NCI-H524 treated with DMSO at 0.1 percent for 48 hours (cell line): ENCODE data around the gene ANKS3.

Experiments used
- DNase-seq: peaks from one replicate; lab custom pipeline; 2025; lab: John Stamatoyannopoulos, UW

ANKS3 gene, protein sequence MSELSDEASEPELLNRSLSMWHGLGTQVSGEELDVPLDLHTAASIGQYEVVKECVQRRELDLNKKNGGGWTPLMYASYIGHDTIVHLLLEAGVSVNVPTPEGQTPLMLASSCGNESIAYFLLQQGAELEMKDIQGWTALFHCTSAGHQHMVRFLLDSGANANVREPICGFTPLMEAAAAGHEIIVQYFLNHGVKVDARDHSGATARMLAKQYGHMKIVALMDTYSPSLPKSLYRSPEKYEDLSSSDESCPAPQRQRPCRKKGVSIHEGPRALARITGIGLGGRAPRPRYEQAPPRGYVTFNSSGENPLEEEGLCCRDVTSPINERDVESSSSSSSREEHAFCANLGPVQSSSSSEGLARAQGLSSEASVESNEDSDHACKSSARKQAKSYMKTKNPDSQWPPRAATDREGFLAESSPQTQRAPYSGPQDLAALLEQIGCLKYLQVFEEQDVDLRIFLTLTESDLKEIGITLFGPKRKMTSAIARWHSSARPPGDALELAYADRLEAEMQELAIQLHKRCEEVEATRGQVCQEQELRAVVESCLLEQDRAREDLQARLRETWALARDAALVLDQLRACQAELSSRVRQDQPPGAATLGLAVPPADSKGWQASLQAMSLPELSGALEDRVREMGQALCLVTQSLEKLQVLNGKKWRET

DNA sequence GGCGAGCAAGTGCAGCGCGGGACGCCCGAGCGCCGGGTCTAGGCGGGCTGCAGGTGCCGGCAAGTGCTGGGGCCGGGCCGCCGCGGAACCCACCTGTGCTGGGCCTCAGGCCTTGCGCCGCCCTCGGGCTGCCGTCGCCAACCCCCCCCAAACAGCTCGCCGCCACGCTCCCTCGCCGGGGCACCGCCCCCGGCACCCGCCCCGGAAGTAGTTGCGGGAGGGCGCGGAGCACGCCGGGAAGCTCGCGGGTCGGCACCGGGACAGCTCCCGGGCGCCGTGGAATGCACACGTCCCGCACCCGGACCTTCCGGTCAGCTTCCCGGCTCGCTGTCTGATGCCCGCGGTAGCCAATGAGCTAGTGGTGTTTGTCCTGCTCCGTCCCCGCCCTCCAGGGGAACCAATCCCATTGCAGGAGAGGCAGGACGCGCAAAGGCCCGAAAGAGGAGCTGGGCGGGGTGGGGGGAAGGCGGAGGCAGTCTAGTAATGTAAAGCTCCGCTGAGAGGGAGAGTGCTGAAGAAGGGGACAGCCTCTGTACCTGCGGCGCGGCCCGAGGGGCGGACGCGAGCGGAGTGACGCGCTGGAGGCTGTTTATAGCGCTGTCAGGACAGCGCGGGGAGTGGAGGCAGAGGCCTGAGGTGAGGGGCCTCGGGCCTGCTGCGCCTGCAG is at the start of gene ANKS3, which contains the start of gene DNAAF8:
Gene ANKS3, minus strand, starts transcription at position 209 of the 667 bp plus-strand sequence. CDS start 4,122 bp downstream, outside the sequence.
Gene DNAAF8, plus strand, starts transcription at position 475 of the 667 bp plus-strand sequence. CDS start 1,978 bp downstream, outside the sequence.
- DNase-seq, result peak; percentile 86

DNA sequence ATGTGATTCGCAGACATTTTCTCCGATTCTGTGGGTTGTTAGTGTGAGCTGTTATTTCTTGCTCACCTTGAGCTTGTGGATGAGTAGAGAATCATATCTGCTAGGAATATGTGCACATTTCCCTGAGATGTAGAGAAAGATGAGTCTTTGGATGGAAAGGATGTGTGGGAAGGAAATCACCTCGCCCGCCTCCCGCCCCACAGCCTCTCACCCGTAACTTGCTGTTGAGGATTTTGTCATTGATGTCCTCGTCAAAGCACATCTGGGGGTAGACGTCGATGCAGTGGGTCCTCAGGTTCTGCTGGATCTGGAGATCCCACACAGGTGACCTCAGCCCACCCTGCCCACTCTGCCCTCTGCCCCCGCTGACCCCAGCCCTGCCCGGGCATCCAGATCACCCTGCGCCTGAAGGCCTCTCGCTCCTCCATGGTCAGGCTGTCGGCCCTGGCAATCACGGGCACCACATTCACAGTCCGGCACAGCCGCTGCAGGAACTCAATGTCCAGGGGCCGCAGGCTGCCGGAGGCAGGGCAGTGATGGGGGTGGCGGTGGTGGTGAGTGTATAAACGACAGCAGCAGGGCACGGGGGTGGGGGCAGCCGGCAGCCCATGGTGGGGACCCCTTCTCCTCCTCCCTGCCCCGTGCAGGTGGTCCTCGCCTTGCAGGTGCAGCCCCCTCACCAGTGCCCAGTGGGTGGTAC is 49.3 kb upstream of the ANKS3 start:
- DNase-seq, result no peak

DNA sequence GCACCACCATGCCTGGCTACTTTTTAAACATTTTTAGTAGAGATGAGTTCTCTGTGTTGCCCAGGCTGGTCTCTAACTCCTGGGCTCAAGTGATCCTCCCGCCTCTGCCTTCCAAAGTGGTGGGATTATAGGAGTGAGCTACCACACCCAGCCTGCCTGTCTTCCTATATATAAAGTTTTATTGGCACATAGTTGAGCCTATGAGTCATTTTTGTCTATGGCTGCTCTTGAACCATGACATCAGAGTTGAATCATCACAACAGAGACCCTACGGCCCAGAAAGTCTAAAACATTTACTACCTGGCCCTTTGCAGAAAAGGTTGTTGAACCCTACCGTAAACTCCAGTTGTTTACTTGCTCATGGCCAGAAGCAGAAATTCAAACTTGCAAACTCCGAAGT is 46.2 kb upstream of the ANKS3 start:
- DNase-seq, result no peak

DNA sequence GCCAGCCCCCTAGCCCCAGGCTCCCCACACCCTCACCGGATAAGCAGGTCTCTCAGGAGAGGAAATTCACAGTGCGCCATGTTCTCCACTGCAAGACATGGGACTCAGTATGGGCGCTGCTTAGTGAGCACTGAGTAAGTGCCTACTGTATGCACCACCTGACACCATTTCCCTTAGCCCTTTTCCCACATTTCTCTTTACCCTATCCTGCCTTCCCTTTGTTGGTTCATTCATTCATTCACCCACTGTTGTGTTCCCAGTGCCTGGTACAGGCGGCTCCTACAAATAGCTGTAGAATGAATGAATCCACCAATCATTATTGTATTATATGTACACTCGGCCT is 44.0 kb upstream of the ANKS3 start:
- no peak for DNase-seq

DNA sequence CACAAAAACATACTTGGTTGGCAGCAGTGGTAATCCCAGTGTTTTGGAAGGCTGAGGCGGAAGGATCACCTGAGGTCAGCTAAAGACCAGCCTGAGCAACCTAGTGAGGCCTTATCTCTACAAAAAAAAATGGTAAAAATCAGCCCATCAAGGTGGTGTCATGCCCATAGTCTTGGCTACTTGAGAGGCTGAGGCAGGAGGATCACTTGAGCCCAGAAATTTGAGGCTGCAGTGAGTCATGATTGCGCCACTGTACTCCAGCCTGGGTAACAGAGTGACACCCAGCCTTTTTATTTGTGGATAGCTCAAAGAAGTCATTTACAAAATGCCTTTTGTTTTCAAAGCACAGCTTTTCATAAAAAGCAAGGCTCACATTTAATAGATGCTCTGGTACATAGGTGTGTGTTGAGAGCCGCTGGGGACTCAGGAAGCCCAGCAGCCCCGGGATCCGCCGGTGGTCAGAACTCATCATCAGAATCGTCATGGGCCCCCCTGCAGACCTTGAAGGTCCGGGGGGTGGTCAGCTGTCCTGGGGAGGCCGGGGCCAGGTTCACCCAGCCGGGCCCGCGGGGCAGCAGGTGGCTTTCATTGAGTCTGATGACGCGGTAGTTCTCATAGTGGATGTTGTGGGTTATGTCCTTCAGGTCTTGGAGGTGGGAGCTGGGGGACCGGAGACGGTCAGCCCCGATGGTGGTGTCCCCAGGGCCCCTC is 43.4 kb upstream of the ANKS3 start:
- no peak for DNase-seq

DNA sequence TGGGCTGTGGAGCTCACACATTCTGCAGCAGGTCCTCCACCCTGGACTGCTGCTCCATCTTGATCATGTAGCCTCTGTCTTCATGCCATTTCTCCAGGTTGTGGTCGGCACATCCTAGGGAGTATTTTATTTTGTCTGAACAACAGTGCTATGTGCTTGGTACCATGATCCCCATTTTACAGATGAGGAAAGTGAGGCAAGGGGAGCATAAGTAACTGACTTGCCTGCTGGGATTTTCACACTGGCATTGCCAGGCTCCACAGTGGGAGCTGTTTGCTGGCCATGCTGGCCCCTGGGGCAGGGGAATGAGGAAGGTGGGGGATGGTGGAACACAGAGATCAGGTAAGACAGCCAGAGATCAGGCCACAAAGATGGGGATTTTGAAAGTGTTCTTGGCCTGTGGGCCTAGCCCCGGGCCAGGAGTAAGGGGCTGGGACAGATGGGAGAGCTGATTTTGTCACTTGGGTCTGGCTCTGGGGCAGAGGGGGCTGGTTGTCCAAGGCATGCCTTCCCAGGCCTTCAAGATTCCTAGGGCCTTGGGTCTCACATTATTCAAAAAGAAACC is 42.2 kb upstream of the ANKS3 start:
- DNase-seq, result no peak

DNA sequence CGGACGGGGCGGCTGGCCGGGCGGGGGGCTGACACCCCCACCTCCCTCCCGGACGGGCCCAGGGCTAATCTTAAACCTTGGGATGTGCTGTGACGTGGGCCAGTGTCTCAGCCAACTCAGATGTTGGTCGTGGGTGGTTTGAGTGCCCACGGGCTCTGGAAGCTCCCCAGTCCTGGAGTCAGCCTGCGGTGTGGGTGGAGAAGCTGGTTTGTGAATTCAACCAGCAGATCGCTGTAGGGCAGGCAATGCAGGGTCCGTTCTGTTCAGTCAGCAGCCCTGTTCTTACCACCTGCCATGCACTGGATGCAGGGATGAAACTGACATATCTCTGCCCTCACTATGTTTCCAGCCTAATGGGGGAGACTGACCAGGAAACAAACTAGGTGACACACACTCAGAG is 40.9 kb upstream of the ANKS3 start:
- no peak for DNase-seq

DNA sequence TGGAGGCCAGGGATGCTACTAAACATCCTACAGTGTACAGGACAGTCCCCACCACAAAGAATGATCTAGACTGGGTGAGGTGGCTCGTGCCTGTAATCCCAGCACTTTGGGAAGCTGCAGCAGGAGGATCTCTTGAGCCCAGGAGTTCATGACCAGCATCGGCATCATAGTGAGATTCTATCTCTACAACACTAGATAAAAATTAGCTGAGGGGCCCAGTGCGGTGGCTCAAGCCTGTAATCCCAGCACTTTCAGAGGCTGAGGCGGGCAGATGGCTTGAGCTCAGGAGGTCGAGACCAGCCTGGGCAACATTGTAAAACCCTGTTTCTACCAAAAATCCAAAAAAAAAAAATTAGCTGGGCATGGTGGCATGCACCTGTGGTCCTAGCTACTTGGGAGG is 38.3 kb upstream of the ANKS3 start:
- DNase-seq, result no peak

DNA sequence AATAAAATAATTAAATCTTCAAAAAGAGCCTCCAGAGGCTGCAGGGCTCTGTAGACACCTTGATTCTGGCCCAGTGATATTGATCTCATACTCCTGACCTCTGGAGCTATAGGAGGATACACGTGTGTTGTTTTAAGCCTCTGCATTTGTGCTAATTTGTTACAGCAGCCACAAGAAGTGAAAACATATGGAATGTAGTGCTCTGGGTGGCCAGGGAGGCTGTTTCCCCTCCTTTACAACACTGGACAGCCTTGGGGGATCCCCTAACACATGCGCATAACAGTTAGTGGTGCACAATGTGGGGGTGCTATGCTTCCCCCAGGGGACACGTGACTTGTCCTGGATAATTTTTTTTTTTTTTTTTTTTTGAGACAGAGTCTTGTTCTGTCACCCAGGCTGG is 37.6 kb upstream of the ANKS3 start:
- DNase-seq, result no peak

DNA sequence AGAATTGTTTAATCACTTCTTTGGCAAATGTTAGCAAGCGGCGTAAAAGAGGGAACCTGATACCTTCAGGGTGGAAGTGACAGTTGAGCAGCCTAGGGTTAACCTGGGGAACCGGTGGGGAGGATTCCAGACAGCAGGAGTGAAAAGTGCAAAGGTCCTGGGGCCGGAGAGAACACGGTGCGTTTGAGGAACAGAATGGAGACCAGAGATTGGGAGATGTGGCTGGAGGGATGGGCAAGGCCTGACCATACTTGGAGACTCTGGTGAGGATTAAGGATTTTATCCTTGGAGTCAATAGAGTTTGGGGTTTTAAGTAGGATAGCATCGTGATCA is 35.2 kb upstream of the ANKS3 start:
- no peak for DNase-seq

DNA sequence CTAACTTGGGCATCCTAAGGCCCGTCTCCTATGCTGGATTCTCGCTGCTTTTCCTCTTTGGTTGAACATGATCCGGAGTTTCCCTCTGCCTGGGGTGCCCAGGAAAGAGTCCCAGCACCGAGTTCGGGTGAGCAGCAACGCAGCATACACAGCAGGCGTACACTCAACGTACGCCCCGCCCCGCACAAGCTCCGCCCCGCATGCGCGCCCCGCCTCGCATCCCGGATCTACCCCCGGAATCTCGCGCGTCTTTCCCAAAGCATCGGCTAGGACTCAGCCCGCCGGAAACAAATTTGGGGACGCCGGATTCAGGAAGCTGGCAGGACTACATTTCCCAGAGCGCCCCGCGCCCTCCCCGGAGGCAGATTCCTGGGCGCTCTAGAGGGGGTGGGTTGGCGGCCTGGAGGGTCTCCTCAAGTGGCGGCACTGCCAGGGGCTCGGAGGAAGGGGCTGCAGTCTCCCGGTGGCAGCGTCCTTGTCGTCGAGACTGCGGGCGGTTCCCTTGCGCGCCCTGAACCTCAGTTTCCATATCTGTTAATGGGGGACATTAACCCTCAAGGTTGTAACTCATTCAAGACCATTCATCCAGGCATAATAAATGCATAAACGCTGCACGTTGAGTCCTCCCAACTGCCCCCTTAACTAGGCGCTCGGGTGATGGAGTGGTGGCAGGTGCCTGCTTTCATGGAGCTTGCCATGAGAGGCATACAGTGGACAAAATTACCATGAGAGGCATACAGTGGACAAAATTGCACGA is 34.7 kb upstream of the ANKS3 start:
- DNase-seq, result peak; percentile 87

DNA sequence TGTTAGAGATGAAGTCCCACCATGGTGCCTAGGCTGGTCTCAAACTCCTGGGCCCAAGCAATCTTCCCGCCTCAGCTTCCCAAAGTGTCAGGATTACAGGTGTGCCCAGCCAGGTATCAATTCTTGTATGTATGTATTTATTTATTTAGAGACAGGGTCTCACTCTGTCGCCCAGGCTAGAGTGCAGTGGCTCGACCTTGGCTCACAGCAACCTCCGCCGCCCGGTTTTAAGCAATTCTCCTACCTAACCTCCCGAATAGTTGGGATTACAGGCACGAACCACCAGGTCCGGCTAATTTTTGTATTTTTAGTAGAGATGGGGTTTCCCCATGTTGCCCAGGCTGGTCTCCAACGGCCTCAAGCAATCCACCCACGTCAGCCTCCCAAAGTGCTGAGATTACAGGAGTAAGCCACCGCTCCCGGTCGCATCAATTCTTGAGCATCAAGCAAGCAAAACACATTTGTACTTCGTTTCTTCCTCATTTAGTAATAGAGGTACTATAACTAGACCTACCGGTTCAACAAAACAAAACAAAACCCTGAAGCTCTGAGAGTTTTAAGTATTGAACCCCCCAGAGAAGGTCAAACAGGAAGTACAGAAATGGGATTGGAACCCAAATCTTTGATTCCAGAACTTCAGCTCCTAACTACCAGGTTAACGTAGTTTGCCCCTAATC is 33.9 kb upstream of the ANKS3 start:
- DNase-seq, result no peak

DNA sequence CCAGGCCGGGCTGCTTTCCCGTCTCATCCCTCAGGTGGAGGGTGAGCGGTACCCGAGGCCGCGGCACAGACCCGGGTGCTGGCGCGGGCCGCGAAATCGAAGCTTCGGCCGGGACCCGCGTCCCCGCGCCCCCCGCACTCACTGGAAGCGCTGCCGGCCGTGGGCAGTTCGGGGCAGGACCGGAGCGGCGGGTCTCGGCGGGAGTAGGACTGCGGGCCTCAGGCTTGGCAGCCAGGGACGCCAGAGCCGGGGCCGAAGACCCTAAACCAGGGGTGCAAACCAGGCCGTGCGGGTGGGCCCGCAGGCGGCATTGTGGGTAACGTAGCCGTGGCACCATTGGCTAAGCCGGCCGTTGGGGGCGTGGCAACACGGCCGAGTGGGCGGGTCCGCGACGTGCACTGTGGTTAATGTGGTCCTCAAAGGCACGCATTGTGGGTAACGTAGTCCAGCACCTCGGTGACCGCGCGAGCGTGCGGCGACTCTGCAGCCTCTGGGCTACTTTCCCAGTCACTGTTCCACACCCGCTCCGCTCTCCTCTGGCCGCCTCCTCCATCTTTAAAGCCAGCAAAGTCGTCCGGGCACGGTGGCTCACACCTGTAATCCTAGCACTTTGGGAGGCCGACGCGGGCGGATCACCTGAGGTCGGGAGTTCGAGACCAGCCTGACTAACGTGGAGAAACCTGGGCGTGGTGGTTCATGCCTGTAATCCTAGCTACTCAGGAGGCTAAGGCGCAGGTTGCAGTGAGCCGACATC is 33.0 kb upstream of the ANKS3 start, which contains the start of gene ZNF500:
Gene ZNF500, minus strand, starts transcription at position 288 of the 754 bp plus-strand sequence. CDS start 1,184 bp downstream, outside the sequence.
- peak; percentile 89 for DNase-seq

DNA sequence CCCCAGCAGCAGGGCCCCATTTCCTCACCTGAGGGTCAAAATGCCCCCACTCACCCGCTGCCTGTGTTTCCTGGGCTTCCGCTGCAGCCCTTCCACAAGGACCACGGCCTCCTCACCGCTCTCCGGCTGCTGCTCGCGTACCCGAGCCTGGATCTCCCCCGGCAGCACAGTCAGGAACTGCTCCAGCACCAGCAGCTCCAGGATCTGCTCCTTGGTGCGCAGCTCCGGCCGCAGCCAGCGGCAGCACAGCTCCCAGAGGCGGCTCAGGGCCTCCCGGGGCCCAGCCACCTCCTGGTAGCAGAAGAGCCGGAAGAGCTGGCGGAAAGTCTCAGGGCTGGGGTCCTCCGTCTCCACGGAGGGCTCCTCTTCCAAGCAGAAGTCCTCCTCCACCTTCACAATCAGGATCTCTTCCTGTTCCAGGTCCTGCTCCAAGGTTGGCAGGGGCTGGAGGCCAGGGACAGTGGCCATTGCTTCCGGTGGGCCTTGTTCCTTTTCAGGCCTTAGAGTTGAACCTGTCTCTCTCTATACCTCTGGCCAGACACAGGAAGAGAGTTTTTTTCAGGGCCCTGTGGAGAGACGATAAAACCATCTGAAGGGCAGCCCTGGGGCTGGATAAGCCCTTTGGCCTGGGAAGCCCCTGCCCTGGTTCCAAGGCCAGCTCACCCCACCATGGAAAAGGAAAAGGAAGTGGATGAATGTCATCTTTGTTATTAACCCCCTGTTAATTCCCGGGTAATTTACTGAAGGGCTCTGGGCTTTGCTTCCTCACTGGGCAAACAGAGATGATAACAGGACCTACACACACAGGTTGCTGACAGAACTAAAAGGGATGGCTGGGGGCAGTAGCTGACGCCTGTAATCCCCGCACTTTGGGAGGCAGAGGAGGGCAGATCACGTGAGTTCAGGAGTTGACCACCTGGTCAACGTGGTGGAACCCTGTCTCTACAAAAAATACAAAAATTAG is 31.7 kb upstream of the ANKS3 start:
- DNase-seq, result no peak

DNA sequence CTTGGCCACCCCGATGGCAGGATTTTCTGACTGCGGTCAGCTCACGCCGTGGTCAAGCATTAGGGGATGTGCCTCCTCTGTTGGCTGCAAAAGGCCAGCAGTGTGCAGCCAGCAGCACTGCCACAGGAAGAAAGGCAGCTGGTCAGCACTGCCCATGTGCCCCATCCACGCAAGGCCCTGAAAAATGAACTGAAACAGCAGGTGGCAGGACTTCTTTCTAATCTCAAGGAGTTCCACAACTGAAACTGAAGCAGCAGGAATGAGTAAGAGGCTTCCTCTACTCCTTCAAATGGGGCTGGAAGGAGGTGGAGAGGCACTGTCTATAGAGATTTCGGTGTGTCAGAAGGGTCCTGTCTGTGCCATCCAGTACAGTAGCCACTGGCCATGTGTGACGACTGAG is 29.7 kb upstream of the ANKS3 start:
- DNase-seq, result no peak

DNA sequence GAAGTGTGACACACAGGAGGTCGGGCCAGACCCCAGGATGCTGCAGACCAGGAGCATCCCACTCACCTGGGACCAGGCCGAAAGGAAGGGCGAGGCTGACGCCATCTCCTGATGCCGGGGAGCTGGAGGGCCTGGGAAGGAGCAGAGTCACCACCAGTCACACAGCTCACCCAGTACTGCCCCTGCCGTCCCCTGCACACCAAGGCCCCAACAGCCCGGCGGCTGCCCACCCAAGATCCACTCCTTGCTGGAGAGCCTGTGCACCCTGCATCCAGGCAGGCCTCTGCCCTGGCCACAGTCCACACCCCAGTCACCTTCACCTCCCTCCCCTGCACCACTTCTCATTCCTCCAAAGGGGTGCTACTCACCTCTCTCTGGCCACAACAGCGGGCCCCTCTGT is 28.1 kb upstream of the ANKS3 start:
- no peak for DNase-seq

DNA sequence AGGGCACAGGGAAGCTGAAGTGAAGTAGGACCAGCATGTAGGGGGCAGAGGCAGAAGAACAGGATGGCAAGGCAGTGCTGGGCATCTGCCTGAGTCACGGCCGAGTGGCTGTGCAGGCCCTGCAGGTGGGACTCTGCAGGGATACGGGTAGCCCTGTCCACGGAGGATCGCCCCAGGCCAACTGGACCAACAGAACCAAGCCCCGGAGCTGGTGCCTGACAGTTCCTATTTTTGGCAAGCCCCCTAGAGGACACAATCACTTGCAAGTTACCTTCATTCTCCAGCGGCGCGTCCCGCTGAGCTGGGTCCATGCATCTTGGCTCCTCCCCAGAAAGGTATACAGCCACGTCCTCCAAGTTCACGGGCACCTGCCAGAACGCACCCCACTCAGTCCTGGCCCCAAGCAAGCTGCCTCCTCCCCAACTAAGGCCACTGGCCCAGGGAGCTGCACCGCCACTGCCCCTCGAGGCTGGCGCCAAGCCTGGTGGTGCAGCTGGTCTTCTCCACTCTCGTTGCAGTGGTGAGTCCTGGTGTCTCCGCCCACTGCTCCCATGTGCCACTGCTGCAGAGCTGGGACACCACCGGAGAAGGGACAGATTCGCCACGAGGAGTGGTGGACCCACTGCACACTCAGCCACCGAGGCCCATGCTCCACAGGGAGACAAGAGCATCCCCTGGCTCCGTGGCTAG is 26.3 kb upstream of the ANKS3 start:
- DNase-seq, result no peak

DNA sequence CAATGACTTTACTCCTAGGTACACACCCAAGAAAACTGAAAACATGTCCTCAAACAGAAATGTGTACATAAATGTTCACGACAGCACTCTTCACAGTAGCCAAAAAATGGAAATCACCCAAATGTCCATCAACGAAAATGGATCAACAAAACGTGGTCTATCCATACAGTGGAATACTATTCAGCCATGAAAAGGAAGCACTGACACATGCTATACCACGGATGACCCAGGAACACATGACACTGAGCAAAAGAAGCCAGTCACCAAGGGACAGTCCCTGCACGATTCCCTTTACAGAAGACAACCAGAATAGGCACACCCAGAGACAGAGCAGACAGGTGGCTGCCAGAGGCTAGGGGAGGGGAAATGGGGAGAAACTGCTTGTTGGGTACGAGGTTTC is 21.6 kb upstream of the ANKS3 start:
- DNase-seq, result no peak
